Sciatic nerve (tissue), 2 donors: Measurements from ENCODE around the gene SLC6A3. TPM values are rescaled to one million over a fixed set of nuclear protein-coding genes. Genes with fewer than 3 reads are reported as not detected.

Experiments
- ATAC-seq: fragments of 200-7000 bp; cut with Tn5 transposase; one replicate; pipeline ENCODE4 v1.9.1; 2020; ENCODE audit warnings: mild to moderate bottlenecking, moderate library complexity
- DNase-seq: peaks from one replicate; pipeline ENCODE4 v3.0.0-alpha.2; 2020; ENCODE audit warnings: low spot score
- intact Hi-C: fragments of 100-400 bp; cut with DNase I; formaldehyde crosslinking; loops from one replicate; pipeline ENCODE4 v1.14.2; 2022
- total RNA-seq: library from RNA; stranded (reverse); fragmentation: NEBNext Ultra II Directional; extraction: Animal tissue kit (Norgen Biotek cat#: 25700); gene quantifications from one replicate; pipeline ENCODE4 v1.2.1, GENCODE V29; 2021
- donor health status: DM: no; HTN: no; CAD: no.
- donor health status: DM: no; HTN: no; CAD: no.

Gene SLC6A3
- total RNA-seq, 1 donor from 2014 or later = not detected

- intact Hi-C loops = no loop called here
- no peak for ATAC-seq
- DNase-seq = no peak
Measured at GRCh38 chr5:1400936-1401335, 44.3 kb downstream of the SLC6A3 start.

DNA sequence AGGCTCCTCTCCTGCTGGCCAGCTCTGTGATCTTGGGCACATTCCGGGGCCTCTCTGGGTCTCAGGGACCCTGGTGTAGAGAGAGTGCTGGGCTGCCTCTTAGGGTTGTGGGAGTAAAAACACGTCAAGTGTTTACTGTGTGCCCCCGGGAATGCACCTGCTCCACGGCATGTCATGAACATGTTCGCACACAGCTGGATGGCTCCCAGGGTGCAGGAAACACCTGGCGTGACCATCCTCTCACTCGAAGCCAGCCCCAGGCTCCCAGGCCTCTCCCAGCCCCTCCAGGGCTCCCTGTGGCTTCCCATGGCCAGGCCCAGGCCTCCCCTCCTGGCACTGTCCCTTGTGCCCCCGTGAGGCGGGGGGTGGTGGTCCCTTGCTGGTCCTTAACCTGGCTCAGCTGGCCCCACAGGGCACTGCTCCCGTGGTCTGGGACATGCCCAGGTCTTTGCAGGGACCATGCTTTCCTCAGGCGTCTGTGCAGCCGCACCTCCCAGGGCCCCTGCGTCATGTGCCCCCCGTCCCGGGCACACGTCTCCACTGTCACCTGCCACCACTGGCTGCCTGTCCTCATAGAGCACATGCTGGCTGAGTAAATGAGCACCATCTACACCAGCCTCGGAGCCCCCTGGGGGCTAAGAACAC, 44.9 kb downstream of the SLC6A3 start:
- no peak for DNase-seq
- no peak for ATAC-seq
- intact Hi-C loops = no loop called here

- DNase-seq (no peak), ATAC-seq (no peak)
- intact Hi-C loops = no loop called here
Measured at GRCh38 chr5:1399737-1400136, 45.5 kb downstream of the SLC6A3 start.

- intact Hi-C loops = no loop called here
- no peak for DNase-seq
- no peak for ATAC-seq
Measured at GRCh38 chr5:1396293-1396816, 48.9 kb downstream of the SLC6A3 start.

DNA sequence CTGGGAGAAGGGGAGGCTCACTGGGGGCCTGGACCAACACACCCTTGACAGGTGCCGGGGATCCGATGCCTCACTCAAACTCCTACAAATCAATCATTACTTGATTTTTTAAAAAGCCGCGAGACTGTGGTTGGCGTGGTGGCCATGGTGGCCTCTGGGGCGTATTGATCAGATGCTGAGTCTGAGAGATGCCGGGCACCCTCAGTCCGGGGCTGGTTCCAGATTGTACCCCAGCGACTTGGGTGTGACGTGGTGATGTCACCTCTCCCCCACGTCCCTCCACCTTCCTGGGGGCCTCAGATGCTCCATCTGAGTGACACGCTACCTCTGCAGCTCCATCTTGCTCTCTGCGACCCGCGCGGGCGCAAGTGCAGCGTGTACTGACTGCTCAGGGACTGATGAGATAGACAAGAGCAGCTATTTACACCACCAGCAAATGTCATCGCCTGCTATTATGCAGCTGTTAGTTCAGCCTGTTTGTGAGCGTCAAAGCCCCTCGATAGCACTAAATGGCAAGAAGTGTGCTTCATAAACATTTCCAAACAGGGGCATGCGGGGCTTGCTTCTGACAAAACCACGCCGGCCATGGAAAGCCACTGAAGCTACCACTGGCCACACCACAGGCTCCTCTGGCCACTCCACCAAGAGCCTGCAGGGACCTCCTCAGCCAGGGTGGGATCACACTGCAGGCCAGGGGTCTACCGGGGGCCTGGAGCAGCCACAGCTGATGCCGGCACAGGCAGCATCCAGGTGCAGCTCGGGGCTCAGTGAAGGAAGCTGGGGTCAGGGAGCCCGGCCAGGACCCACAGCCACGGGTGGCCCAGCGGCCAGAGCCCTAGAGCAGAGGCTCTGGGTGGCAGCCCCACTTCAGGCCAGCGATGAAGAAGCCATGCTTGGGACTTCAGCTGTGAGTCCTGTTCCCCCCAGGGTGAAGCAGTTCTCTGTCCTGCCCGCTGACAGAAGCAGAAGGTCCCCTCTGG, 50.1 kb downstream of the SLC6A3 start:
- ATAC-seq (no peak), DNase-seq (no peak)
- intact Hi-C loops = no loop called here

- no peak for ATAC-seq
- intact Hi-C loops = no loop called here
- no peak for DNase-seq
Measured at GRCh38 chr5:1393571-1394501, 51.4 kb downstream of the SLC6A3 start.

DNA sequence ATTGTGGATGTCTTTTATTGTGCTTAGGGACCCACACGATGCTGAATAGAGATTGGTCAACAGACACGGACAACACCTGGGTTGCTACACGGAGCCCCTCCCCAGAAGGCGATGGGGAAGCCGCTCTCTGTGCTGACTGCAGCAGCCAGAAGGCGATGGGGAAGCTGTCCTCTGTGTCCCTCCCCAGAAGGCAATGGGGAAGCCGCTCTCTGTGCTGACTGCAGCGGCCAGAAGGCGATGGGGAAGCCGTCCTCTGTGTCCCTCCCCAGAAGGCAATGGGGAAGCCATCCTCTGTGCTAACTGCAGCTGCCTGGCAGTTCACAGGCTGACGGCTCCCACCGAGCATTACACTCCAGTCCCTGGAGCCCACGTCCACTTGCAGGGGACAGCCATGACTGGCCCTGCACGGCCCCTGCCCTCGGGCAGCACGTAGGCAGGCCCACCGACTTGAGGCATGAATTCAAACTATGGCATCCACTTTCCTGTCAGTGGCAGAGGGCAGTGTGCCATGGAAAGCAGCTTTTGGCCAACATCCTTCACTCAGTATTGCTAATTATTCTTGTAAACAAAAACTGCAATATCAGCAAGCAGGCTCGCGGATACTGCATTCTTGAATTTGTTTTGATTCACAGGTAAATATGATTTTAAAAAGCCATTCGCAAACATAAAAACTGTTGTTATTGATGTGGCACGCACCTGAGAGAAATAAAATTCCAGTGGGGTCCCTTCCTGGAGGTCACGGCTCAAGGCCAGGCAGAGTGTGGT, 52.3 kb downstream of the SLC6A3 start:
- DNase-seq = no peak
- intact Hi-C loops = no loop called here
- ATAC-seq = no peak

DNA sequence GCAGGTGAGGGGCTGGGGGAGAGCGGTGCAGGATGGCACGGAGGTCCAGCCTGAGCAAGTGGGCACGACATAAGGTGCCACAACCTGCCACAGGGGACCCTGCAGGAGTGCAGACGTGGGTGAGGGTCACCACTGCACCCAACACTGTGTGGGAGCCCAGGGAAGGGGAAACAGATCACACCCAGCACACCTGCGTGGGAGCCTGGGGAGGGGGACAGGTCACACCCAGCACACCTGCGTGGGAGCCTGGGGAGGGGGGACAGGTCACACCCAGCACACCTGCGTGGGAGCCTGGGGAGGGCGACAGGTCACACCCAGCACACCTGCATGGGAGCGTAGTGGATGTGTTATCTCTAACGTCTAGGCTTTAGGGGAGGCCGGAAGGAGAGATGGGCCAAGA, 53.0 kb downstream of the SLC6A3 start:
- DNase-seq = no peak
- no peak for ATAC-seq
- intact Hi-C loops = no loop called here

- intact Hi-C loops = no loop called here
- DNase-seq = no peak
- no peak for ATAC-seq
Measured at GRCh38 chr5:1391691-1392090, 53.5 kb downstream of the SLC6A3 start.

- no peak for ATAC-seq
- intact Hi-C loops = no loop called here
Measured at GRCh38 chr5:1390861-1391600, 54.2 kb downstream of the SLC6A3 start.

GRCh38 chr5:1390333-1390732, 54.9 kb downstream of the SLC6A3 start:
- ATAC-seq (no peak), DNase-seq (no peak)
- intact Hi-C loops = no loop called here

More at GRCh38 chr5:1390861-1391600, 54.2 kb downstream of the SLC6A3 start:
- no peak for DNase-seq

DNA sequence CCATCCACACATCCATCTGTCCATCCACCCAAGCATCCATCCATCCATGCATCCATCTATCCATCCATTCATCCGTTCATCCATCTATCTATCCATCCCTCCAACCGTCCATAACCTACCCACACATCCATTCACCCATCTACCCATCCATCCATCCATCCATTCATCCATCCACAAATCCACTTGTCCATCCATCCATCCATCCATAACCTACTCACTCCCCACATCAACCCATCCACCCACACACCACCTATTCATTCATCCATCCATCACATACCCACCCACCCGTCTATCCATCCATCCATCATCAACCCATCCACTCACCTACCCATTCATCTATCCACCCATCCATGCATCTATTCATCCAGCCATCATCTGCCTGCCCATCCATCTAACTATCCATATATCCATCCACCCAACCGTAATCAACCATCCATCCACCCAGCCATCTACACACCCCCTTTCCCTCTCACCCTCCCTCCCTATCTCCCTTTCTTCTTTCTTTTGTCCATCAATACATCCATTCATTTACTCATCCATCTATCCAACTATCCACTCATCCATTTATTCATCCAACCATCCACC, 56.8 kb downstream of the SLC6A3 start:
- intact Hi-C loops = no loop called here
- ATAC-seq (no peak), DNase-seq (no peak)

DNA sequence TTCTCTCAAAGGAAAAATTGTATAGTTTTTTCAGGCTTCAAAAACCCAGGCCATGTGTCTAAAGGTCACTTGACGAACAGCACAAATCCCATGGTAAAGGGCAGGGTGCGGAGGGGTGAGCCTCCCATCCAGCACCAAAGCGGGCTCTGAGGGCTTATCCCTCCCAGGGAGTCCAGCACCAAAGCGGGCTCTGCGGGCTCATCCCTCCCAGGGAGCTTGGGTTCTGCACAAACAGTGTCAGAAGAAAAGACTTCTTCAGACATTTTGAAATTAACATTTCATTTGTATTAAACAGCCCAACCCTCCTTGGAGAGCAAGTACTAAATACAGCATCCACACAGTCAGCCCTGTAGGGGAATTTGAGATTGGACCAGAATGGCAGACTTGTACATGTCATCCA, 57.4 kb downstream of the SLC6A3 start:
- no peak for ATAC-seq
- intact Hi-C loops = no loop called here

GRCh38 chr5:1387059-1387755, 58.0 kb downstream of the SLC6A3 start:
- intact Hi-C loops = no loop called here
- no peak for ATAC-seq
- no peak for DNase-seq

More for the DNA sequence above, 57.4 kb downstream of the SLC6A3 start:
- no peak for DNase-seq

GRCh38 chr5:1386274-1386717, 58.9 kb downstream of the SLC6A3 start:
- DNase-seq = peak; percentile 70
- intact Hi-C loops = no loop called here
- peak; percentile 64 for ATAC-seq

GRCh38 chr5:1385395-1386273, 59.6 kb downstream of the SLC6A3 start:
- ATAC-seq = peak; percentile 93
- intact Hi-C loops = no loop called here
- peak; percentile 88 for DNase-seq
